Liver (tissue), 9 donors: ENCODE measurements around the gene CD8B. TPM values are rescaled to one million over a fixed set of nuclear protein-coding genes. Genes with fewer than 3 reads are reported as not detected.

Experiments used
- DNase-seq: peaks from one replicate; pipeline ENCODE4 v3.0.0-alpha.2; 2017; ENCODE audit warnings: low spot score
- H3K27ac ChIP-seq, 2 donors: one replicate each; pipeline ENCODE4 v1.7.0; 2013; ENCODE audit warnings: inconsistent platforms in 2 of 2, low read length in 2 of 2, control low read depth in 1 of 2, low read depth in 1 of 2, mild to moderate bottlenecking in 1 of 2
- H3K27me3 ChIP-seq, 4 donors: one replicate each; pipeline versions ENCODE4 v1.6.1 to v1.7.0; 2013; ENCODE audit warnings: low read length in 3 of 4, inconsistent platforms in 1 of 4, mild to moderate bottlenecking in 1 of 4, moderate library complexity in 1 of 4; ENCODE audit not compliant: control insufficient read depth in 4 of 4, insufficient read depth in 4 of 4
- H3K36me3 ChIP-seq, 4 donors: one replicate each; pipeline versions ENCODE4 v1.6.1 to v1.7.0; 2013; ENCODE audit warnings: low read length in 3 of 4, mild to moderate bottlenecking in 3 of 4, low read depth in 1 of 4, moderate library complexity in 1 of 4; ENCODE audit not compliant: control insufficient read depth in 4 of 4, insufficient read depth in 3 of 4
- H3K4me1 ChIP-seq, 4 donors: one replicate each; pipeline versions ENCODE4 v1.6.1 to v1.7.0; 2013; ENCODE audit warnings: low read length in 3 of 4, mild to moderate bottlenecking in 3 of 4, moderate library complexity in 1 of 4; ENCODE audit not compliant: control insufficient read depth in 4 of 4, insufficient read depth in 4 of 4
- H3K4me3 ChIP-seq, 3 donors: one replicate each; pipeline versions ENCODE4 v1.6.1 to v1.7.0; 2013; ENCODE audit warnings: low read length in 3 of 3, control low read depth in 1 of 3, low read depth in 1 of 3, mild to moderate bottlenecking in 1 of 3
- H3K9ac ChIP-seq, 2 donors: one replicate each; pipeline ENCODE4 v1.7.0; 2013; ENCODE audit warnings: low read length in 2 of 2, mild to moderate bottlenecking in 2 of 2, moderate library complexity in 2 of 2, control low read depth in 1 of 2, low read depth in 1 of 2
- H3K9me3 ChIP-seq, 4 donors: one replicate each; pipeline versions ENCODE4 v1.6.1 to v1.7.0; 2013; ENCODE audit warnings: low read length in 3 of 4; ENCODE audit not compliant: control insufficient read depth in 4 of 4
- ATF3 ChIP-seq: IDR thresholded peaks from 2 replicates; pipeline ENCODE4 v1.6.1; 2016; ENCODE audit warnings: antibody characterized with exemption
- EGR1 ChIP-seq, 2 donors: IDR thresholded peaks; 2 replicates each; pipeline ENCODE4 v1.6.1; 2016 to 2018; ENCODE audit warnings: antibody characterized with exemption in 2 of 2, low read depth in 2 of 2
- FOXA1 ChIP-seq: IDR thresholded peaks from 2 replicates; pipeline ENCODE4 v1.6.1; 2016; ENCODE audit warnings: antibody characterized with exemption
- FOXA2 ChIP-seq: IDR thresholded peaks from 2 replicates; pipeline ENCODE4 v1.6.1; 2016; ENCODE audit warnings: antibody characterized with exemption
- GABPA ChIP-seq, 2 donors: IDR thresholded peaks in 1 of 2; conservative IDR thresholded peaks in 1 of 2; 2 replicates each; pipeline ENCODE4 v1.6.1; 2016; ENCODE audit warnings: antibody characterized with exemption in 2 of 2, mild to moderate bottlenecking in 1 of 2, moderate library complexity in 1 of 2
- HNF4A ChIP-seq, 2 donors: conservative IDR thresholded peaks; 2 replicates each; pipeline ENCODE4 v1.6.1; 2016; ENCODE audit warnings: antibody characterized with exemption in 2 of 2, mild to moderate bottlenecking in 2 of 2
- HNF4G ChIP-seq: IDR thresholded peaks from 2 replicates; pipeline ENCODE4 v1.6.1; 2016; ENCODE audit warnings: antibody characterized with exemption
- JUND ChIP-seq, 2 donors: IDR thresholded peaks; 2 replicates each; pipeline ENCODE4 v1.6.1; 2016; ENCODE audit warnings: antibody characterized with exemption in 2 of 2
- NR2F2 ChIP-seq: IDR thresholded peaks from 2 replicates; pipeline ENCODE4 v1.6.1; 2016; ENCODE audit warnings: antibody characterized with exemption
- RAD21 ChIP-seq, 2 donors: IDR thresholded peaks; 2 replicates each; pipeline ENCODE4 v1.6.1; 2016; ENCODE audit warnings: antibody characterized with exemption in 2 of 2, mild to moderate bottlenecking in 2 of 2
- RXRA ChIP-seq, 2 donors: IDR thresholded peaks; 2 replicates each; pipeline ENCODE4 v1.6.1; 2017 to 2018; ENCODE audit warnings: antibody characterized with exemption in 2 of 2, mild to moderate bottlenecking in 1 of 2
- SP1 ChIP-seq: IDR thresholded peaks from 2 replicates; pipeline ENCODE4 v1.6.1; 2018; ENCODE audit warnings: antibody characterized with exemption, mild to moderate bottlenecking
- TAF1 ChIP-seq: conservative IDR thresholded peaks from 2 replicates; pipeline ENCODE4 v1.6.1; 2016; ENCODE audit warnings: antibody characterized with exemption, mild to moderate bottlenecking
- YY1 ChIP-seq: IDR thresholded peaks from 2 replicates; pipeline ENCODE4 v1.6.1; 2016; ENCODE audit warnings: antibody characterized with exemption, mild to moderate bottlenecking
- WGBS: extraction: QIAGEN DNeasy Blood & Tissue Kit; methylation state at CpG from one replicate; pipeline ENCODE4 v1.1.7; 2013; 5-methylcytosine and 5-hydroxymethylcytosine counted together
- polyA plus RNA-seq, 2 donors: library from polyadenylated mRNA; stranded (reverse) in 1 of 2; unstranded in 1 of 2; fragments of 200-250 nt in 1 of 2; fragments of >200 nt in 1 of 2; fragmentation: Nextera tagmentation in 1 of 2; extraction: Ambion mirVana in 1 of 2; gene quantifications; one replicate each; pipeline versions ENCODE4 v1.2.1 to v1.2.3, GENCODE V29; 2013 to 2015
- total RNA-seq, 2 donors: library from RNA; depleted of rRNA; stranded (reverse); fragments of >200 nt; gene quantifications; one replicate each; pipeline ENCODE4 v1.2.3, GENCODE V29; 2014
- TF ChIP-seq, protein P1 (sequence below): IDR thresholded peaks from 2 replicates; pipeline ENCODE4 v1.6.1; 2016; ENCODE audit warnings: antibody characterized with exemption
- TF ChIP-seq, protein P2 (sequence below): fragments of 150-350 bp; IDR thresholded peaks from 2 replicates; pipeline ENCODE4 v1.5.1; 2017; ENCODE audit warnings: improper control_type of control experiment, low read depth, low read length; ENCODE audit not compliant: missing input control
- donor health status: healthy.
- donor health status: healthy.
- donor health status: healthy.
- donor health status: healthy.
- donor health status: healthy.

The CD8B gene
- total and polyA plus RNA-seq, 4 donors, result 0.17 to 1.0 (median 0.64) TPM

DNA sequence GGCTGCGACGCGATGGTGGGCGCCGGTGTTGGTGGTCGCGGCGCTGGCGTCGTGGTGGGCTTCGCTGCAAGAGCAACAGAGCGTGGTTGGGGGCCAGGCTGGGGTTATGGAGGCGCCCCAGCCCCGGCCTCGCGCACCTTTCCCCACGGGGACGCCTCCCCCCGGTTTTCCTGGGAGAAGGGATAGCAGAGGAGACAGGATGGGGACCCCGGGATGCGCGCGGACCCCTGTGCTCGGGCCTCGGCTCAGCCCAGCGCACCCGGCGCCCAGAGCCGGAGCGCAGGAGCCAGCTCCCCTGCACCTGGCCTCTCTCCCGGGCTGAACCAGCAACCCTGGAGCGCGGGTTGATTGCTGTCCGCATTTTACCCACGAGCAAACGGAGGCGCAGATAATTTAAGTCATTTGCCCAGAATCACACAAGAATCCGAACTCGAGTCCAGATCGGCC is 72.0 kb downstream of the CD8B start:
- no peak overlapping the region for H3K9ac ChIP-seq
- no peaks in the 10 kb centered on the region for H3K9me3 ChIP-seq
- H3K27ac ChIP-seq, result no peak overlapping the region
- H3K36me3 ChIP-seq, result no peaks in the 10 kb centered on the region
- peaks cover 0 to 10% (median 3%) of the 10 kb centered on the region in 4 donors for H3K27me3 ChIP-seq
- TF ChIP-seq, protein P1, sequence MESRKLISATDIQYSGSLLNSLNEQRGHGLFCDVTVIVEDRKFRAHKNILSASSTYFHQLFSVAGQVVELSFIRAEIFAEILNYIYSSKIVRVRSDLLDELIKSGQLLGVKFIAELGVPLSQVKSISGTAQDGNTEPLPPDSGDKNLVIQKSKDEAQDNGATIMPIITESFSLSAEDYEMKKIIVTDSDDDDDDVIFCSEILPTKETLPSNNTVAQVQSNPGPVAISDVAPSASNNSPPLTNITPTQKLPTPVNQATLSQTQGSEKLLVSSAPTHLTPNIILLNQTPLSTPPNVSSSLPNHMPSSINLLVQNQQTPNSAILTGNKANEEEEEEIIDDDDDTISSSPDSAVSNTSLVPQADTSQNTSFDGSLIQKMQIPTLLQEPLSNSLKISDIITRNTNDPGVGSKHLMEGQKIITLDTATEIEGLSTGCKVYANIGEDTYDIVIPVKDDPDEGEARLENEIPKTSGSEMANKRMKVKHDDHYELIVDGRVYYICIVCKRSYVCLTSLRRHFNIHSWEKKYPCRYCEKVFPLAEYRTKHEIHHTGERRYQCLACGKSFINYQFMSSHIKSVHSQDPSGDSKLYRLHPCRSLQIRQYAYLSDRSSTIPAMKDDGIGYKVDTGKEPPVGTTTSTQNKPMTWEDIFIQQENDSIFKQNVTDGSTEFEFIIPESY, result no peak
- TF ChIP-seq FOXA1 (no peak), NR2F2 (no peak), EGR1 (IDR thresholded peaks at IDR 0.05; ENCODE audit: low read depth in 2 of 2) (no peak), HNF4G (no peak)
- 11% methylated on average over 40 of the region's 40 CpGs for WGBS
- H3K4me3 ChIP-seq, result peak overlapping the region in 1 of 3 donors; percentile 9
- H3K4me1 ChIP-seq, result peaks cover 9 to 18% (median 12%) of the 10 kb centered on the region in 4 donors
- DNase-seq, result no peak

- H3K4me1 ChIP-seq, result peaks cover 9 to 18% (median 12%) of the 10 kb centered on the region in 4 donors
- no peak overlapping the region for H3K27ac ChIP-seq
- no peak overlapping the region for H3K9ac ChIP-seq
- H3K27me3 ChIP-seq, result peaks cover 0 to 10% (median 3%) of the 10 kb centered on the region in 4 donors
- peak overlapping the region in 1 of 3 donors; percentile 9 for H3K4me3 ChIP-seq
- WGBS, result 10% methylated on average over 64 of the region's 64 CpGs
- no peak for DNase-seq
- H3K36me3 ChIP-seq, result no peaks in the 10 kb centered on the region
- TF ChIP-seq JUND (IDR thresholded peaks at IDR 0.05) (no peak), RAD21 (IDR thresholded peaks at IDR 0.05) (no peak), NR2F2 (no peak), ATF3 (no peak), FOXA2 (no peak), HNF4G (no peak), HNF4A (conservative IDR thresholded peaks at IDR 0.05) (no peak), RXRA (IDR thresholded peaks at IDR 0.05) (no peak), FOXA1 (no peak), GABPA (IDR thresholded peaks at IDR 0.05 in 1 of 2, conservative IDR thresholded peaks at IDR 0.05 in 1 of 2) (no peak), SP1 (no peak), TAF1 (no peak), YY1 (no peak)
- TF ChIP-seq, protein P1, result no peak
- TF ChIP-seq, protein P2, sequence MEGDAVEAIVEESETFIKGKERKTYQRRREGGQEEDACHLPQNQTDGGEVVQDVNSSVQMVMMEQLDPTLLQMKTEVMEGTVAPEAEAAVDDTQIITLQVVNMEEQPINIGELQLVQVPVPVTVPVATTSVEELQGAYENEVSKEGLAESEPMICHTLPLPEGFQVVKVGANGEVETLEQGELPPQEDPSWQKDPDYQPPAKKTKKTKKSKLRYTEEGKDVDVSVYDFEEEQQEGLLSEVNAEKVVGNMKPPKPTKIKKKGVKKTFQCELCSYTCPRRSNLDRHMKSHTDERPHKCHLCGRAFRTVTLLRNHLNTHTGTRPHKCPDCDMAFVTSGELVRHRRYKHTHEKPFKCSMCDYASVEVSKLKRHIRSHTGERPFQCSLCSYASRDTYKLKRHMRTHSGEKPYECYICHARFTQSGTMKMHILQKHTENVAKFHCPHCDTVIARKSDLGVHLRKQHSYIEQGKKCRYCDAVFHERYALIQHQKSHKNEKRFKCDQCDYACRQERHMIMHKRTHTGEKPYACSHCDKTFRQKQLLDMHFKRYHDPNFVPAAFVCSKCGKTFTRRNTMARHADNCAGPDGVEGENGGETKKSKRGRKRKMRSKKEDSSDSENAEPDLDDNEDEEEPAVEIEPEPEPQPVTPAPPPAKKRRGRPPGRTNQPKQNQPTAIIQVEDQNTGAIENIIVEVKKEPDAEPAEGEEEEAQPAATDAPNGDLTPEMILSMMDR, result no peak
- H3K9me3 ChIP-seq, result no peaks in the 10 kb centered on the region
Observed at GRCh38 chr2:86788881-86789686, 72.6 kb downstream of the CD8B start.
